ENCODE measurements around the gene ARSG. TPM values are rescaled to one million over a fixed set of nuclear protein-coding genes. Genes with fewer than 3 reads are reported as not detected.

Gene ARSG
- total RNA-seq, 1 experiment from 2014 or later, result 7.9 TPM

- no peak for ATAC-seq
- no peak overlapping the region for H3K4me3 Mint-ChIP-seq
- H3K27me3 Mint-ChIP-seq (ENCODE audit: low read depth), result no peaks in the 10 kb centered on the region
- peaks cover 12% of the 10 kb centered on the region for H3K36me3 Mint-ChIP-seq
- no peak for TF ChIP-seq ZNF423 (CRISPR knock-in tag; IDR thresholded peaks at IDR 0.05)
- TF ChIP-seq SOX15 (CRISPR knock-in tag; IDR thresholded peaks at IDR 0.05), result no peak
- TF ChIP-seq E2F4 (CRISPR knock-in tag; IDR thresholded peaks at IDR 0.05; ENCODE audit: borderline replicate concordance, low read depth), result no peak
- TF ChIP-seq ZNF425 (CRISPR knock-in tag; conservative IDR thresholded peaks at IDR 0.05), result no peak
- TF ChIP-seq NFATC4 (CRISPR knock-in tag; IDR thresholded peaks at IDR 0.05), result no peak
- TF ChIP-seq CDX4 (CRISPR knock-in tag; IDR thresholded peaks at IDR 0.05; ENCODE audit: borderline replicate concordance), result no peak
- TF ChIP-seq ATF1 (CRISPR knock-in tag; IDR thresholded peaks at IDR 0.05), result no peak
- no peak for TF ChIP-seq PREB (CRISPR knock-in tag; IDR thresholded peaks at IDR 0.05; ENCODE audit: borderline replicate concordance)
- TF ChIP-seq USF1 (CRISPR knock-in tag; IDR thresholded peaks at IDR 0.05), result no peak
- no peak for TF ChIP-seq AR (CRISPR knock-in tag; IDR thresholded peaks at IDR 0.05)
- no peak for TF ChIP-seq HMGA2 (CRISPR knock-in tag; IDR thresholded peaks at IDR 0.05)
- TF ChIP-seq GABPB1 (CRISPR knock-in tag; IDR thresholded peaks at IDR 0.05), result no peak
- TF ChIP-seq FOXJ3 (CRISPR knock-in tag; IDR thresholded peaks at IDR 0.05; ENCODE audit: borderline replicate concordance), result no peak
- no peak for TF ChIP-seq ZNF263 (CRISPR knock-in tag; IDR thresholded peaks at IDR 0.05; ENCODE audit: low read depth)
- CTCF ChIA-PET, result no interaction called here
- peaks cover 11% of the 10 kb centered on the region for H3K9me3 Mint-ChIP-seq
- peaks cover 20% of the 10 kb centered on the region for H3K4me1 Mint-ChIP-seq
- POLR2A ChIA-PET, result no interaction called here
- H3K27ac Mint-ChIP-seq, result no peak overlapping the region
- no peak for DNase-seq (ENCODE audit: low spot score)
Observed at GRCh38 chr17:68305142-68305541, 13.8 kb downstream of the ARSG start.

GRCh38 chr17:68306819-68307218, 15.5 kb downstream of the ARSG start:
- Mint-ChIP-seq H3K27ac (no peak overlapping the region), H3K4me3 (no peak overlapping the region), H3K36me3 (peaks cover 14% of the 10 kb centered on the region), H3K27me3 (ENCODE audit: low read depth) (no peaks in the 10 kb centered on the region), H3K4me1 (peaks cover 13% of the 10 kb centered on the region), H3K9me3 (peaks cover 8% of the 10 kb centered on the region)
- no peak for DNase-seq (ENCODE audit: low spot score)
- no peak for ATAC-seq
- ChIA-PET CTCF (interaction anchor here (1.0 kb wide), 1 partner anchor 130 kb away, joined by 3 read pairs; no protein-coding TSS in a partner anchor), POLR2A (interaction anchor here (0.6 kb wide), 1 partner anchor 283 kb away, joined by 3 read pairs; no protein-coding TSS in a partner anchor)
- TF ChIP-seq MAX (CRISPR knock-in tag; IDR thresholded peaks at IDR 0.05) (no peak), E2F4 (CRISPR knock-in tag; IDR thresholded peaks at IDR 0.05; ENCODE audit: borderline replicate concordance, low read depth) (no peak), HMGXB4 (CRISPR knock-in tag; IDR thresholded peaks at IDR 0.05) (no peak), ZNF263 (CRISPR knock-in tag; IDR thresholded peaks at IDR 0.05; ENCODE audit: low read depth) (no peak), FOXP1 (CRISPR knock-in tag; IDR thresholded peaks at IDR 0.05; ENCODE audit: borderline replicate concordance) (no peak), MXD4 (CRISPR knock-in tag; IDR thresholded peaks at IDR 0.05; ENCODE audit: borderline replicate concordance) (no peak), STAT6 (CRISPR knock-in tag; conservative IDR thresholded peaks at IDR 0.05; ENCODE audit: low read depth) (no peak), ZNF423 (CRISPR knock-in tag; IDR thresholded peaks at IDR 0.05) (no peak), SOX15 (CRISPR knock-in tag; IDR thresholded peaks at IDR 0.05) (no peak)
